WERI-Rb-1 (cell line): ENCODE results near the gene HARS1.
A peak's percentile ranks its signal among the peaks of the same experiment; 100 is the strongest.
"Not testable (repeated sequence)": the region's sequence is repeated elsewhere in the genome, so short reads cannot be mapped to it uniquely, and the experiment has no call there.

Experiments used
- DNase-seq: peaks from one replicate; pipeline ENCODE4 v3.0.0-alpha.2; 2020
- H3K27ac ChIP-seq: fragments of 250-450 bp; sonication (Bioruptor Pico); 2 replicates; pipeline ENCODE4 v1.5.1; 2020; ENCODE audit warnings: mild to moderate bottlenecking, moderate library complexity
- H3K27me3 ChIP-seq: fragments of 250-450 bp; sonication (Bioruptor Pico); 2 replicates; pipeline ENCODE4 v1.5.1; 2021; ENCODE audit warnings: mild to moderate bottlenecking, low read depth, moderate library complexity; ENCODE audit not compliant: insufficient read depth, severe bottlenecking
- H3K36me3 ChIP-seq: fragments of 250-450 bp; sonication (Bioruptor Pico); 2 replicates; pipeline ENCODE4 v1.5.1; 2020; ENCODE audit warnings: mild to moderate bottlenecking, moderate library complexity
- H3K4me3 ChIP-seq: 2 replicates; pipeline ENCODE4 v1.5.1; 2011; ENCODE audit warnings: low read depth, mild to moderate bottlenecking, control low read depth, low read length
- H3K9me3 ChIP-seq: fragments of 250-450 bp; sonication (Bioruptor Pico); 2 replicates; pipeline ENCODE4 v1.5.1; 2021; ENCODE audit warnings: mild to moderate bottlenecking, moderate library complexity; ENCODE audit not compliant: severe bottlenecking
- CTCF ChIP-seq: IDR thresholded peaks from 2 replicates; pipeline ENCODE4 v1.5.1; 2011; ENCODE audit warnings: low read depth, mild to moderate bottlenecking, control low read depth, inconsistent platforms, low read length

Gene HARS1

GRCh38 chr5:140631831-140632365 is 59.3 kb downstream of the HARS1 start:
- H3K4me3 ChIP-seq = peak overlapping the region; percentile 58
- no peaks in the 10 kb centered on the region for H3K36me3 ChIP-seq
- peak; percentile 19 for DNase-seq
- no peak overlapping the region for H3K27ac ChIP-seq
- no peak for TF ChIP-seq CTCF
- H3K9me3 ChIP-seq = no peaks in the 10 kb centered on the region
- no peaks in the 10 kb centered on the region for H3K27me3 ChIP-seq

GRCh38 chr5:140631036-140631417 is 60.1 kb downstream of the HARS1 start:
- no peak for DNase-seq
- no peaks in the 10 kb centered on the region for H3K36me3 ChIP-seq
- no peak overlapping the region for H3K4me3 ChIP-seq
- H3K27me3 ChIP-seq = no peaks in the 10 kb centered on the region
- no peak for TF ChIP-seq CTCF
- H3K27ac ChIP-seq = no peak overlapping the region
- no peaks in the 10 kb centered on the region for H3K9me3 ChIP-seq

DNA sequence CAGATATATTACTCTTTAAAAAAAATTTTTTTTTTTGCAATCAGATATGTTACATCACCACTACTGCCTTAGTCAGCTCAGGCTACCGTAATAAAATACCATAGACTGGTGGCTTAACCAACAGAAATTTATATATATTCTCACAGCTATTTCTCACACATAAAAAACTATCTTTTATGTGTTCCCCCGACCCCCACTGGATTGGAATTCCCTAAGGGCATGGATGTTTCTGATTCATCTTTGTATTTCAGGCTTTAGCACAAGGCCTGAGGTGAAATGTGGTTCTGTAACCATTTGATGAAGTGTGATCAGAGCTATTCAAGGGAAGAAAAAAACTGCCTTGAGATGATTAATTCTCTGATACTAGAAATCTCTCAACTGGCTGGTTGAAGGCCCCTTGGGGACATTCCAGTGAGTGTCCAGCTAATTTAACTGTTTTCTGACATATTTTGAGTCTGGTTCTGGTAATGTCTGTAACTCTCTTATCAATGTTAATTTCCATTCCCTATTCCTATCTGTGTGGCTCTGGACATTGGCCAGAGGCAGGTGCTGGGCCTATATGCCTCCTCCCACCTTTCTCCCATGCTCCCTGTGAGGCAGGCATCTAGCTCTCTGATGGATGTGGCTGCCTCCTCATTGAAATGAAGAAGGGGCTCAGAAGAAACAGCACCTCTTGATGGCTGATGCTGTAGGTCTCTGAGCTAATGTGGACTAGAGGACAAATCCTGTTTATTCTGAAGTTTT is 60.7 kb downstream of the HARS1 start:
- TF ChIP-seq CTCF = no peak
- H3K4me3 ChIP-seq = no peak overlapping the region
- no peaks in the 10 kb centered on the region for H3K27me3 ChIP-seq
- no peak overlapping the region for H3K27ac ChIP-seq
- H3K9me3 ChIP-seq = no peaks in the 10 kb centered on the region
- no peaks in the 10 kb centered on the region for H3K36me3 ChIP-seq
- no peak for DNase-seq

DNA sequence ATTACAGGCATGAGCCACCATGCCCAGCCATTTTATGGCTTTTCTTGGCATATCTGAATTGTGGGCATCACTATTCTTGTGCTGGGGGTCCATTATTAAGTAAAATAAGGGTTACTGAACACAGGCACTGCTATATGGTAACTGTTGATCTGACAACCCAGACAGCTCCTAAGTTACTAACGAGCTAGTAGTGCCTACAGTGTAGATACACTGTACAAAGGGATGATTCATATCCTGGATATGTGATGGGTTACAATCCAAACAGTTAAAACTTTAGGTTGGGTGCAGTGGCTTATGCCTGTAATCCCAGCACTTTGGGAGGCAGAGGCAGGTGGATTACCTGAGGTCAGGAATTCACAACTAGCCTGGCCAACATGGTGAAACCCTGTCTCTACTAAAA is 62.5 kb downstream of the HARS1 start:
- no peak for TF ChIP-seq CTCF
- Histone ChIP-seq H3K4me3 (no peak overlapping the region), H3K36me3 (no peaks in the 10 kb centered on the region), H3K27me3 (no peaks in the 10 kb centered on the region), H3K27ac (no peak overlapping the region), H3K9me3 (no peaks in the 10 kb centered on the region)
- DNase-seq = no peak

DNA sequence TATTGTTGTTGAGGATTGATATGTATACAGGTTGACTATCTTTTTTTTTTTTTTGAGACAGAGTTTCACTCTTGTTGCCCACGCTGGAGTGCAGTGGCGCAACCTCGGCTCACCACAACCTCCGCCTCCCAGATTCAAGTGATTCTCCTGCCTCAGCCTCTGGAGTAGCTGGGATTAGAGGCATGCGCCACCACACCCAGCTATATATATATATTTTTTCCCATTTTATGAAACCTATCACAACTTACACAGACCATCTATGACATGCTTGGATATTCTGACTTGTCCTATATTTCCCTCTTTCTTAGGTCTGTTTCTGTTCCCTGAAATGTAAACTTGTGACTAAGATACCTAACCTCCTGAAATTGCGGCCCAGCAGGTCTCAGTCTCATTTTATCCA is 63.2 kb downstream of the HARS1 start:
- H3K27ac ChIP-seq = no peak overlapping the region
- H3K9me3 ChIP-seq = no peaks in the 10 kb centered on the region
- DNase-seq = no peak
- no peaks in the 10 kb centered on the region for H3K27me3 ChIP-seq
- TF ChIP-seq CTCF = no peak
- H3K4me3 ChIP-seq = no peak overlapping the region
- H3K36me3 ChIP-seq = no peaks in the 10 kb centered on the region

DNA sequence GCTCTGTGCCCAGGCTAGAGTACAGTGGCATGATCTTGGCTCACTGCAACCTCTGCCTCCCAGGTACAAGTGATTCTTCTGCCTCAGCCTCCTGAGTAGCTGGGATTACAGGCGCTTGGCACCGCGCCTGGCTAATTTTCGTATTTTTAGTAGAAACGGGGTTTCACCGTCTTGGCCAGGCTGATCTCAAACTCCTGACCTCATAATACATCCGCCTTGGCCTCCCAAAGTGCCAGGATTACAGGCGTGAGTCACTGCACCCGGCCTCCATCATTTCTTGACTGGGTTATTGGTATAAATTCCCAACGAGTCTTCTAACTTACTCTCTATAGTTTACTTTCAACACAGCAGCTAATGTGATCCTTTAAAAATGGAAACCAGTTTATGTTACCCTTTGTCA is 66.3 kb downstream of the HARS1 start:
- not testable (repeated sequence) for H3K4me3 ChIP-seq, H3K9me3 ChIP-seq, H3K27me3 ChIP-seq, H3K36me3 ChIP-seq, H3K27ac ChIP-seq, DNase-seq
